Measurements from ENCODE around the gene DOCK10. TPM values are rescaled to one million over a fixed set of nuclear protein-coding genes. Genes with fewer than 3 reads are reported as not detected.

DOCK10 gene
- total RNA-seq, 1 experiment from 2014 or later, result 23.9 TPM

GRCh38 chr2:225042800-225043167 is 516 bp upstream of the DOCK10 start:
- DNase-seq (ENCODE audit: extremely low read depth, low read depth), result no peak

DNA sequence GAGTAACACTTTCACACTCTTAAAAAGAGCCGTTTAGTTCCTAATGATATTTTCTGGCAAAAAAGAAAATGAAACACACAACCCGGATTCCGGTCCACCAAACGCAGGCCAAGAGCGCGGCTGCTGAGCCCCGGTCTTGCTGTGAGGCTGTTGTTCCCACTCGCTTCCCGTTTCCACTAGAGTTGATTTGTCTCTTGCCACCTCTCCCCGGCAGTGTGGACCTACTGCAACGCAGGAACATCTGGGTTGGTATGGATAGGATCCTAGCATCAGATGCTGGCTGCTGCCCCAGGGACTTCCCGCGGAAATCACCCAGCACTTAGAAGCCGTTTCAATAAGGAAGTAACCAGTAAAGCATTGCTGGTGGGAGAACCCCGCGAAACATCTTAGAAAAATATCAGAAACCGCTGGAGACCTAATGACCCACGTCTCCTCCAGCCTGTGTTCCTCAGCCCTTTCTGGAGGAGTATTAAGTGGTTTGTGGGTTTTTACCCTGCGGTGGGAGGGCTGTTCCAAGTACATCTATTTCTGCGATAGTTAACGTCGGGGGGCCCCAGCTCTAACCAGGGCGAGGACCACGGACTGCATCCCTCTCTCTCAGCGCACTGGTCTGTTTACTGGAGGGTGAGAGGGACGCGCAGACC is 939 bp downstream of the DOCK10 start:
- DNase-seq (ENCODE audit: extremely low read depth, low read depth), result peak; percentile 16

- peak; percentile 11 for DNase-seq (ENCODE audit: extremely low read depth, low read depth)
Measured at GRCh38 chr2:225040856-225041206, 1.4 kb downstream of the DOCK10 start.

- no peak for DNase-seq (ENCODE audit: extremely low read depth, low read depth)
Measured at GRCh38 chr2:225040142-225040541, 2.1 kb downstream of the DOCK10 start.

- DNase-seq (ENCODE audit: extremely low read depth, low read depth), result no peak
Measured at GRCh38 chr2:225038231-225038523, 4.1 kb downstream of the DOCK10 start.

DNA sequence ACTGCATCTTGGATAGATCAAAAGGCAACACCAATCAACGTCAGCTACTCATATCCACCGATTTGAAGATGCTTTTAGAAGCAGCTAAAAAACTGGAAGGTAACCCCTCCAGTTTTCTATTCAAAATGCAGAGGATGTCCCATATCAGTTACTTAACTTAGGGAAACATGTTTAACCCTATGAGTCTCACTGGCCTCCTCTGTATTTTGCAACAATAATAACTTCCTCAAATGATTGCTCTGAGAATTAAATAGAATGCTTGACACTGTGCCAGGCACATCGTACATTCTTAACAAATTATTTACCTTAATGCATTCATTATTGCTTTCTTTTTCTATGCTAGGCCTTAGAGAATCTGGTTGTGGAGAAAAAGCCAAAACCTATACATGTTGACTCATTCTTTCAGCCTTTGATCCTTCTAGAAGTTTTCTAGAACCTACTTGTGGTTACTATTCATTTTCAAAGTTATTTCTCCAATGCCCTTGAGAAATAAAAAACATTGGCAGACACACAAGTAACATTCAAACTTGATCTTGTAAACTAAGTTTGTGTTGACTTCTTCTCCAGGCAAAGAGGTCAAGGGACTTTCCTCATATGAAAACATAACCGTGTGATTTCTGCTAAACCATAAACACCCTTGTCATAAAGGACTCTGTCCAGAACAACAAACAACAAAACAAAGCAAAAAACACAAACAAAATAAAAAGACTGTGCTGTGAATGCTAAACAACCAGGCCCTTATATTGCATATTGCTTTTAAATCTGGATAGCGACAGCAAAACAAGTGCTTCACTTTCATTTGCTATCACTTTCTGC is 4.6 kb downstream of the DOCK10 start:
- DNase-seq (ENCODE audit: extremely low read depth, low read depth), result no peak

DNA sequence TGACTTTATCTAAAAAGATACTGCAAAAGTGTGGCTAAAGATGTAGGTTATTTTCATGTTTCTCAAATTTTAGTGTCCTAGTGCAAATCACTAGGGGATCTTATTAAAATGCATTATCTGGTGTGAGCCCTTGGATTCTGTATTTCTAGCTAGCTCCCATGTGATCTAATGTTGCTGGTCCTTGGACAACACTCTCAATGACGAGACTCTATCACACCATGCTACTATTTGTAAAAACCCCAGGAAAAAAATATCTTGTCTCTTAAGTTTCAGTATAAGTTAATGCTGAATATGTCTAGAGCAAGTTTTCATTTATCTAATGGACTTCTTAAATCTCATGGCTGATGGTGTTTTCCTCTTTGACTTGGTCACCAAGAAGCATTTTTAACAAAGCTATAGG is 5.8 kb downstream of the DOCK10 start:
- no peak for DNase-seq (ENCODE audit: extremely low read depth, low read depth)

GRCh38 chr2:225033440-225034318 is 8.6 kb downstream of the DOCK10 start:
- DNase-seq (ENCODE audit: extremely low read depth, low read depth), result no peak

DNA sequence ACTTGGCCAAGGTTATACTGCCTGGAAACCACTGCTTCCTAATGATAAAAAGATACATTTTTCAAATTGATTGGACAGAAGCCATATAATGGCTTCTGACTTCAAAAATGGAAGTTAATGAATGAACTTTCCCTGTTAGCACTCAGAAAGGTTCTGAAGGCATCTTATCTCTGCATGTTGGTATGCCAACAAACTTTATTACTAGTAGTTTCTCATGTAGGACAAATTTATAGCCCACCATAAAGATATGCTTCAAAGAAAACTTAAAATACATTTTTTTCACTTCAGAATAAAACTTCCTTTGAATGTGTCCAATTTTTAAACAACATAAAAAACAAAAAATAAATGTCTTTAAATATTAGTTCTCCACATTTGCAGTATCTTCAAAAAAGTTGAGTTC is 10.0 kb downstream of the DOCK10 start:
- no peak for DNase-seq (ENCODE audit: extremely low read depth, low read depth)

DNA sequence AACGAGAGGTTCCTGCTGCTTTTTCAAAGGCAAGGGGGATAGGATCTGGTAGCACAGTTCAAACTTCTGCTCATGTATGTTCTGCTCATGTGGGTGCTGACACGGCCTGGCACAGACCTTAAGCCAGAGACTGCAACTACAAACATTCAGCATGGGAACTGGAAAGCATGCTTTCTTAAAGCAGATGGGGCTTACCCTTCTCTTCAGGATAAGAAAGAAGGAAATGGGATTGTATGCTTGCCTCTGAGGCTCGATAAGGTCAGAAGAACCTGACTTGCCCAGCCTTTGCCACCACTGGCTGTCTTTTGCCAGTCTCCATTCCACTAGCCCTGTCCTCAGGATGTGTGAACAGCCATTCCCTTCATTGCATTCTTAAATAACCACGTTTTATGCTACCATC is 10.7 kb downstream of the DOCK10 start:
- DNase-seq (ENCODE audit: extremely low read depth, low read depth), result no peak

DNA sequence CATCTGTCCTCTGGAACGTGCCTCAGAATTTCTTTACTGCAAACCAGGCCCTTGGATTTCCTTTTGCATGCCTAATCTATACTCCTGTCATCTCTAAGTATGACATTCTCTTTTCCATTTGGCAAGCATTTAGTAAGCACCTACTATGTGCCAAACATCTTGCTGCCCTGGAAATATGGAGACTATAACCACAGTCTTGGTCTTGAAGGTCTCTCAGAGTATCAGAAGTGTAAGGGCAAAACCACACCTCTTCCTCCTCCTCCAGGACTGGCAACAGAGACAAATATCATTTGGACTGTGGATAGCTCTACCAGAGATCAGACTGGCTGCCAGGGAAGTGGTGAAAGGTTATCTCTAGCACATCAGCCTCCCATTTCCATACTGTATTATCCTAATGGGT is 11.4 kb downstream of the DOCK10 start:
- DNase-seq (ENCODE audit: extremely low read depth, low read depth), result no peak

DNA sequence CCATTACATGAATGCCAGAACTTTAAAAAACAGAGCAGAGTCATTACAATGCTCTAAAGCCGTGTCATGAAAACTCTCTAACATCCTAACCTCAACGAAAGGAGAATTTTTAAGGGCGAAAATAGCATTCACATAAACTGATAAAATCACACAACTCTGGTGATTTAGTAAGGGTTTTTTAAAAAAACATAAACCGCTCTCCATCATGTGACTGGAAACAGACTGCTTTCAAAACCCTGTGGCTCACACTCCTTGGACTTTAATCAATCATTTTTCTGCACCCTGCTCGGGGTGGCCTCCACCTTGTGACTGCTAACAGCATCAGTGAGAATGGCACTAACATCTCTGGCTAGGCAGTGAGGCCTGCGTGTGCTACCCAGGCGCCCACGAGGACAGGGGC is 12.1 kb downstream of the DOCK10 start:
- no peak for DNase-seq (ENCODE audit: extremely low read depth, low read depth)

DNA sequence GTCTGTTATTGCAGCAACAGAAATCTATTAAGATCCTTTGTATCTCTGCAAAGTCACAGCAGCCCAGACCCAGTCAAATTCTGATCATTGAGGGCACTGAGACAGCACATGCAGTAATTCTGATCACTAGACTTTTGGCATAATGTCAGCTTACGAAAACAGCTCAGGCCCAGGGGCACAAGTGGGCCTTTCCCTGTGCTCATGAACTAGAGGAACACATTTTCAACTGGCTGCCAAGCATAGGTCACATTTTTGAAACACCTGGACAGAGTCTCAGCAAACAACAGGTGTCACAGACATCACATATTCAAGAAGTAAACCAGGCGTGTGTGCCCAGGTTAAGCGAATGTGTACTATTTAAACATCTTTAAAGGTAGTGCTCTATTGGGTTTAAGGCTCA is 13.7 kb downstream of the DOCK10 start:
- DNase-seq (ENCODE audit: extremely low read depth, low read depth), result no peak

GRCh38 chr2:225027061-225027762 is 15.1 kb downstream of the DOCK10 start:
- DNase-seq (ENCODE audit: extremely low read depth, low read depth), result no peak

- no peak for DNase-seq (ENCODE audit: extremely low read depth, low read depth)
Measured at GRCh38 chr2:225025917-225026571, 16.2 kb downstream of the DOCK10 start.

- peak; percentile 24 for DNase-seq (ENCODE audit: extremely low read depth, low read depth)
Measured at GRCh38 chr2:225022188-225022587, 20.1 kb downstream of the DOCK10 start.

DNA sequence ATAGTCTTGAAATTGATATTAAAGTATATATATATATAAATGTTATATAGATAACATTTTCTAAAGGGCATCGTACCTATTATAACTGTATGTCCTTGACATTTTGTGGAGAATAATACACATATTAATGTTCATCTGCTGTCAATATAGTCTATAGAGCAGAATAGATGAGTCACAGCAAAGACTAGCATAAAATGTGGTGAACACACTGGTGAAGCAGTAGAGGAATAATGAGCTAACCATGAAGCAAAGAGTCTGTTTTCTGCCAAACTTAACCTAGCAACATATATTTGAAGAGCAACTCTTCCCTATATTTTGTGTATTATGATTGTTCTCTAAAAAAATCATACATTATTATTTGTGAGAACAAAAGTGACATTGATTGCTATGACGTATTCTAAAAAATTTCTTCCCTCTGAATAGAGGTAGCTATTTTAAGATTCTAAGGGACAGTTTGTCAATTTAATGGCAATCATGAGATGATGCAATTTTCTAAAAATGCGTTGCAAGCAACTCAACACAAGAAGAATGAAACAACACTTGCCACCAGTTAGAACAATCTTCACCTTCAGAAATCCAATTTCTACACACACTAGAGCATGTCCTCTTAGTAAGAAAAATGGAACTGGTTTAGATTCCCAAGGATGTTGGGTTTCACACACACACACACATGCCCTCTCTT is 22.0 kb downstream of the DOCK10 start:
- DNase-seq (ENCODE audit: extremely low read depth, low read depth), result no peak

- no peak for DNase-seq (ENCODE audit: extremely low read depth, low read depth)
Measured at GRCh38 chr2:225019105-225019504, 23.2 kb downstream of the DOCK10 start.

DNA sequence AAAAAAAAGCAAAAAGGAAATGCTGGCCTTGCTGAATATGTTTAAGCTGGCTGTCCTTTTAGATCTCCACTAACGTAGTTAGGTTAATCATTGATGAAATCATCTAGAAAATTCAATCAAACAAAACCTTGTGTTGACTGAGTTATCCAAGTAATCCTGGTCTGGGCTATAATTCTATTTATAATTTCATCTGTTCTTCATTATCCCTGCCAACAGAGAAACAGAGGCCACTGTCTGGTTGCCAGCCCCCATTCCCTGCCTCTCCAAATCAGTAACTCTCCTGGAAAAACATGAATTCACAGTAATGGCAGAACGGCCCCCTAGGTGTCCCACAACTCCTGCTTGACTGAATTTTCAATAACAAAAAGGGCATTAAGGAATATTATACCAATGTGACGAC is 24.6 kb downstream of the DOCK10 start:
- DNase-seq (ENCODE audit: extremely low read depth, low read depth), result no peak

DNA sequence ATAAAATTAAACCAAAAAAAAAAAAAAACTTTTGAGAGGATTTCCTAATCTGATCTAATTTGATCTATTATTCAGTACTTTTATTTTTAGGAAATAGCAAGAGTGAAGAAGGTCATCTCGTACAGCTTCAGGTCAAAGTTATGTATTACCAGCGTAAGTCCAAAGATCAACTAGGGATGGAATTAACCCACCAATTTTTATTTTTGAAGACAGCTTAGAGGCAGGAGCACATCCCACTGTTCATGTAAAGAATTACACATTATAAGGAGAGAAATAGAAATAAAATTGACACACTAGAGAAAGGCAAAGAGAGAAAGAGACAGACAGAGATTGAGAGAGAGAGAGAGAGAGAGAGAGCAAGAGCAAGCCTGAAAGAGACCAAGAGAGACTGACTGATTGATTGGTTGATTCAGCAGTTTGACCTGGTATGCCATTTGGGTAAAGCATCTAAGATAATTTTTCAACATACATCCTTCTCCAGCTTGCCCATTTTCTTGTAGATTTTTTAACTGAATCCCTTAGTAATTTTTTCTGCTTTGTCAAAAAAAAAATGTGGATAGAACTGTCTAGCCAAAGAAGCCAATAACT is 25.1 kb downstream of the DOCK10 start:
- DNase-seq (ENCODE audit: extremely low read depth, low read depth), result no peak
